IMR-90 (cell line): ENCODE data around the gene NCS1. TPM values are rescaled to one million over a fixed set of nuclear protein-coding genes. Genes with fewer than 3 reads are reported as not detected.

ENCODE experiments used
- ATAC-seq: fragments of 200-7000 bp; cut with Tn5 transposase; 2 replicates; pipeline ENCODE4 v1.9.1; 2020; ENCODE audit warnings: low read depth, mild to moderate bottlenecking, moderate library complexity
- BruUV-seq: library from RNA; stranded (reverse); fragments of 400-500 nt; replicated peaks from 2 replicates; lab custom pipeline; 2021; lab: Mats Ljungman, UMichigan
- CTCF ChIA-PET: fragments of 300-600 bp; formaldehyde crosslinking; extraction: SDS; loops from one replicate; lab custom pipeline; 2021; ENCODE audit warnings: antibody characterized with exemption; lab: Yijun Ruan, JAX
- POLR2A ChIA-PET: fragments of 300-600 bp; sonication (Branson Sonifier 250); formaldehyde crosslinking; loops from one replicate; lab custom pipeline; 2022; ENCODE audit warnings: antibody characterized with exemption; ENCODE audit not compliant: unreplicated experiment; lab: Charles Lee
- DNase-seq: peaks from one replicate; pipeline ENCODE4 v3.0.0; 2013
- H2AFZ ChIP-seq: replicated peaks from 2 replicates; pipeline ENCODE3; 2013; ENCODE audit warnings: low read length, mild to moderate bottlenecking; ENCODE audit not compliant: poor library complexity
- H2AK5ac ChIP-seq: 2 replicates; pipeline ENCODE4 v1.6.1; 2013; ENCODE audit warnings: low read depth, low read length, inconsistent platforms
- H2AK9ac ChIP-seq: replicated peaks from 2 replicates; pipeline ENCODE3; 2013; ENCODE audit warnings: mild to moderate bottlenecking, low read depth, low read length, moderate library complexity; ENCODE audit not compliant: poor library complexity
- H2BK120ac ChIP-seq: 2 replicates; pipeline ENCODE4 v1.6.1; 2013; ENCODE audit warnings: low read depth, low read length, inconsistent platforms
- H2BK15ac ChIP-seq: 3 replicates; pipeline ENCODE4 v1.6.1; 2013; ENCODE audit warnings: low read depth, low read length, inconsistent platforms
- H2BK20ac ChIP-seq: 2 replicates; pipeline ENCODE4 v1.6.1; 2013; ENCODE audit warnings: low read depth, mild to moderate bottlenecking, inconsistent platforms, low read length, moderate library complexity
- H2BK5ac ChIP-seq: 2 replicates; pipeline ENCODE4 v1.6.1; 2013; ENCODE audit warnings: mild to moderate bottlenecking, low read depth, low read length, inconsistent platforms; ENCODE audit not compliant: poor library complexity, severe bottlenecking
- H3K14ac ChIP-seq: replicated peaks from 2 replicates; pipeline ENCODE4 v1.6.1; 2013; ENCODE audit warnings: low read depth, low read length, inconsistent platforms
- H3K18ac ChIP-seq: 2 replicates; pipeline ENCODE4 v1.6.1; 2013; ENCODE audit warnings: low read depth, low read length, control low read depth
- H3K23ac ChIP-seq: 2 replicates; pipeline ENCODE4 v1.6.1; 2013; ENCODE audit warnings: low read depth, low read length, inconsistent platforms
- H3K27ac ChIP-seq: 2 replicates; pipeline ENCODE4 v1.5.1; 2013; ENCODE audit warnings: mild to moderate bottlenecking, control low read depth, low read length; ENCODE audit not compliant: insufficient read depth
- H3K27me3 ChIP-seq: 2 replicates; pipeline ENCODE4 v1.6.1; 2013; ENCODE audit warnings: low read length; ENCODE audit not compliant: control insufficient read depth, insufficient read depth
- H3K36me3 ChIP-seq: 2 replicates; pipeline ENCODE4 v1.6.1; 2013; ENCODE audit warnings: low read length, mixed read lengths; ENCODE audit not compliant: control insufficient read depth, insufficient read depth
- H3K4ac ChIP-seq: 2 replicates; pipeline ENCODE4 v1.6.1; 2013; ENCODE audit warnings: low read depth, low read length, inconsistent platforms
- H3K4me1 ChIP-seq: 2 replicates; pipeline ENCODE4 v1.6.1; 2013; ENCODE audit warnings: low read length, mixed read lengths; ENCODE audit not compliant: control insufficient read depth, insufficient read depth
- H3K4me2 ChIP-seq: 2 replicates; pipeline ENCODE4 v1.6.1; 2013; ENCODE audit warnings: low read depth, mild to moderate bottlenecking, control low read depth, low read length, moderate library complexity
- H3K4me3 ChIP-seq: 2 replicates; pipeline ENCODE4 v1.5.1; 2013; ENCODE audit warnings: low read depth, mild to moderate bottlenecking, control low read depth, low read length, moderate library complexity; ENCODE audit not compliant: insufficient read depth
- H3K56ac ChIP-seq: 2 replicates; pipeline ENCODE4 v1.6.1; 2013; ENCODE audit warnings: low read length, inconsistent platforms; ENCODE audit not compliant: insufficient read depth; ENCODE audit errors: extremely low read depth
- H3K79me1 ChIP-seq, 2 experiments: 2 replicates each; pipeline ENCODE4 v1.6.1; 2013; ENCODE audit warnings: low read length in 2 of 2, inconsistent platforms in 1 of 2, low read depth in 1 of 2
- H3K9ac ChIP-seq: 2 replicates; pipeline ENCODE4 v1.6.1; 2013; ENCODE audit warnings: low read depth, low read length, control low read depth
- H3K9me1 ChIP-seq: 2 replicates; pipeline ENCODE4 v1.6.1; 2013; ENCODE audit warnings: low read length, inconsistent platforms; ENCODE audit not compliant: insufficient read depth
- H3K9me3 ChIP-seq: 2 replicates; pipeline ENCODE4 v1.6.1; 2013; ENCODE audit warnings: low read length; ENCODE audit not compliant: control insufficient read depth, insufficient read depth
- H4K20me1 ChIP-seq: 2 replicates; pipeline ENCODE4 v1.6.1; 2013; ENCODE audit warnings: low read length, inconsistent platforms; ENCODE audit not compliant: insufficient read depth
- H4K5ac ChIP-seq: 2 replicates; pipeline ENCODE4 v1.6.1; 2013; ENCODE audit warnings: mild to moderate bottlenecking, low read depth, low read length, control low read depth
- H4K8ac ChIP-seq, 2 experiments: 2 replicates each; pipeline ENCODE4 v1.6.1; 2013; ENCODE audit warnings: low read depth in 2 of 2, low read length in 2 of 2, control low read depth in 1 of 2, inconsistent platforms in 1 of 2
- H4K91ac ChIP-seq: 2 replicates; pipeline ENCODE4 v1.6.1; 2013; ENCODE audit warnings: low read depth, low read length, inconsistent platforms; ENCODE audit not compliant: insufficient read depth
- CEBPB ChIP-seq: IDR thresholded peaks from 2 replicates; pipeline ENCODE4 v1.6.1; 2012; ENCODE audit warnings: low read depth, low read length, improper control_type of control experiment
- ELK1 ChIP-seq: fragments of 150-350 bp; IDR thresholded peaks from 2 replicates; pipeline ENCODE4 v1.6.1; 2016; ENCODE audit warnings: low read depth, mild to moderate bottlenecking, low read length, moderate library complexity, borderline replicate concordance
- FOS ChIP-seq: fragments of 150-350 bp; IDR thresholded peaks from 2 replicates; pipeline ENCODE4 v1.6.1; 2016; ENCODE audit warnings: low read depth, low read length
- MAZ ChIP-seq: IDR thresholded peaks from 2 replicates; pipeline ENCODE4 v1.6.1; 2012; ENCODE audit warnings: low read depth, mild to moderate bottlenecking, low read length, improper control_type of control experiment, moderate library complexity, borderline replicate concordance
- RAD21 ChIP-seq: IDR thresholded peaks from 2 replicates; pipeline ENCODE4 v1.6.1; 2012; ENCODE audit warnings: low read length, improper control_type of control experiment
- WGBS, 2 experiments: methylation state at CpG; one replicate each; pipeline versions ENCODE4 v1.1.5 to v1.1.7; 2013; ENCODE audit warnings: missing lambda C conversion rate in 2 of 2; ENCODE audit not compliant: insufficient read length in 1 of 2; ENCODE audit errors: extremely low coverage in 2 of 2; 5-methylcytosine and 5-hydroxymethylcytosine counted together
- dilution Hi-C: fragments of 300-500 bp; cut with HindIII; formaldehyde crosslinking; loops from one replicate; pipeline ENCODE4 v1.14.3; 2018; ENCODE audit warnings: low sequenced_read_pairs; ENCODE audit not compliant: unreplicated experiment
- in situ Hi-C: fragments of 300-500 bp; cut with MboI; formaldehyde crosslinking; loops from 3 replicates; pipeline ENCODE4 v1.14.3; 2019; ENCODE audit warnings: low sequenced_read_pairs, inconsistent platforms, mixed read lengths
- intact Hi-C: fragments of 100-400 bp; cut with micrococcal nuclease; formaldehyde crosslinking; loops from 2 replicates; pipeline ENCODE4 v1.10.0; 2022
- polyA plus RNA-seq, 3 experiments: library from polyadenylated mRNA; depleted of rRNA; stranded (reverse); fragments of >200 nt; gene quantifications; 2 replicates each; pipeline ENCODE4 v1.2.3, GENCODE V29; 2012; ENCODE audit warnings: low replicate concordance in 1 of 3
- total RNA-seq: library from RNA; depleted of rRNA; stranded (reverse); fragments of >200 nt; gene quantifications from 2 replicates; pipeline ENCODE4 v1.2.3, GENCODE V29; 2012

The NCS1 gene
- total and polyA plus RNA-seq, 2 of the 4 experiments (the other 2 are of a cell fraction): 41.0 to 60.5 TPM

- peaks cover 84% of the 10 kb centered on the region for H4K20me1 ChIP-seq
Observed at GRCh38 chr9:130189840-130190239, 17.6 kb downstream of the NCS1 start.

More at GRCh38 chr9:130189840-130190239, 17.6 kb downstream of the NCS1 start:
- no TSS peak for BruUV-seq
- peak overlapping the region; percentile 58; the same call in 1 of the 2 replicates for H3K14ac ChIP-seq
- intact Hi-C loops: no loop called here
- H3K79me1 ChIP-seq: peaks cover 31 to 97% of the 10 kb centered on the region in 2 experiments
- H3K23ac ChIP-seq: no peak overlapping the region; the same call in 1 of the 2 replicates
- no peak overlapping the region for H3K4me3 ChIP-seq
- no peaks in the 10 kb centered on the region for H3K27me3 ChIP-seq
- peak overlapping the region; percentile 17; the same call in 1 of the 2 replicates for H3K4ac ChIP-seq
- H4K8ac ChIP-seq: 0 out of 4 replicates have a peak overlapping the region, but pooled peaks of 1 of the 2 experiments have one; percentile 40
- H2BK120ac ChIP-seq: no peak overlapping the region
- in situ Hi-C loops: no loop called here
- no peak overlapping the region for H3K9ac ChIP-seq
- no peak overlapping the region for H2BK20ac ChIP-seq
- TF ChIP-seq FOS (no peak), MAZ (peak; percentile 13; the same call in 1 of the 2 replicates), ELK1 (no peak), RAD21 (no peak), CEBPB (0 out of 2 replicates have a peak, but pooled peaks have one; percentile 24)
- no peak overlapping the region for H2BK15ac ChIP-seq
- H2AK5ac ChIP-seq: peak overlapping the region; percentile 77; the same call in 1 of the 2 replicates
- H3K4me2 ChIP-seq: no peak overlapping the region
- POLR2A ChIA-PET: no interaction called here
- WGBS, 2 experiments: no CpG with 5 or more reads among the region's 1 CpG
- no peak overlapping the region for H3K27ac ChIP-seq
- no peak overlapping the region for H4K5ac ChIP-seq
- peak; percentile 86 for DNase-seq
- H2BK5ac ChIP-seq: no peak overlapping the region
- ATAC-seq: no peak
- no peak overlapping the region for H2AFZ ChIP-seq
- peaks cover 38% of the 10 kb centered on the region for H3K9me1 ChIP-seq
- no peak overlapping the region for H2AK9ac ChIP-seq
- H3K36me3 ChIP-seq: no peaks in the 10 kb centered on the region
- H3K56ac ChIP-seq: no peak overlapping the region
- H3K18ac ChIP-seq: no peak overlapping the region
- CTCF ChIA-PET: interaction anchor here (0.6 kb wide), 1 partner anchor 347 kb away, joined by 4 read pairs; no protein-coding TSS in a partner anchor
- no peak overlapping the region for H4K91ac ChIP-seq
- dilution Hi-C loops: no loop called here
- H3K9me3 ChIP-seq: no peaks in the 10 kb centered on the region
- peaks cover 45% of the 10 kb centered on the region for H3K4me1 ChIP-seq
